BLaER1 (cell line): ENCODE results near the gene TMEM87B.
"Not testable (repeated sequence)": the region's sequence is repeated elsewhere in the genome, so short reads cannot be mapped to it uniquely, and the experiment has no call there.

Experiments
- H3K27ac ChIP-seq: shearing (Covaris generic); formaldehyde crosslinking; 2 replicates; pipeline ENCODE4 v1.8.1; 2022
- H3K27me3 ChIP-seq: shearing (Covaris generic); formaldehyde crosslinking; 2 replicates; pipeline ENCODE4 v1.8.1; 2022
- H3K36me3 ChIP-seq: shearing (Covaris generic); formaldehyde crosslinking; 2 replicates; pipeline ENCODE4 v1.8.1; 2022
- H3K4me1 ChIP-seq: shearing (Covaris generic); formaldehyde crosslinking; 2 replicates; pipeline ENCODE4 v1.8.1; 2022
- H3K4me2 ChIP-seq: shearing (Covaris generic); formaldehyde crosslinking; 2 replicates; pipeline ENCODE4 v1.8.1; 2022
- H3K4me3 ChIP-seq: shearing (Covaris generic); formaldehyde crosslinking; 2 replicates; pipeline ENCODE4 v1.8.1; 2022
- H3K9ac ChIP-seq: shearing (Covaris generic); formaldehyde crosslinking; 2 replicates; pipeline ENCODE4 v1.8.1; 2022
- H3K9me3 ChIP-seq: shearing (Covaris generic); formaldehyde crosslinking; 2 replicates; pipeline ENCODE4 v1.8.1; 2022
- H4K20me1 ChIP-seq: shearing (Covaris generic); formaldehyde crosslinking; 2 replicates; pipeline ENCODE4 v1.8.1; 2022
- Cebpa-rat ChIP-seq: shearing (Covaris generic); IDR thresholded peaks from 2 replicates; pipeline ENCODE4 v1.8.1; 2022

TMEM87B gene

GRCh38 chr2:112138159-112139032, 83.3 kb downstream of the TMEM87B start, which contains the start of gene FBLN7:
Gene FBLN7, plus strand, starts transcription at chr2:112138385. Its CDS starts 271 bp downstream, at chr2:112138656.
- Histone ChIP-seq H3K36me3 (no peaks in the 10 kb centered on the region), H3K9me3 (peaks cover 3% of the 10 kb centered on the region), H3K9ac (peak within 1 kb of the TSS; percentile 65), H3K27ac (peak within 1 kb of the TSS; percentile 54), H3K4me1 (peaks cover 27% of the 10 kb centered on the region), H4K20me1 (no peaks in the 10 kb centered on the region), H3K4me2 (peak within 1 kb of the TSS; percentile 98), H3K27me3 (peaks cover 59% of the 10 kb centered on the region), H3K4me3 (peak within 1 kb of the TSS; percentile 72)
- no peak for TF ChIP-seq Cebpa-rat

- Histone ChIP-seq H3K4me3 (peak overlapping the region; percentile 72), H3K27me3 (peaks cover 59% of the 10 kb centered on the region), H3K4me2 (peak overlapping the region; percentile 98), H3K4me1 (peaks cover 27% of the 10 kb centered on the region)
- not testable (repeated sequence) for H3K27ac ChIP-seq, H3K36me3 ChIP-seq, H3K9ac ChIP-seq, H4K20me1 ChIP-seq, H3K9me3 ChIP-seq
Observed at GRCh38 chr2:112139033-112139614, 84.1 kb downstream of the TMEM87B start.

GRCh38 chr2:112139661-112140204, 84.7 kb downstream of the TMEM87B start:
- H3K27ac ChIP-seq, H3K36me3 ChIP-seq, H3K9me3 ChIP-seq, H4K20me1 ChIP-seq, H3K9ac ChIP-seq: not testable (repeated sequence)
- Histone ChIP-seq H3K4me2 (peak overlapping the region; percentile 39; the same call in 1 of the 2 replicates), H3K4me1 (peaks cover 27% of the 10 kb centered on the region), H3K27me3 (peaks cover 59% of the 10 kb centered on the region), H3K4me3 (peak overlapping the region; percentile 44; the same call in 1 of the 2 replicates)

GRCh38 chr2:112140205-112140802, 85.2 kb downstream of the TMEM87B start:
- Histone ChIP-seq H3K9ac (no peak overlapping the region), H3K4me1 (peaks cover 27% of the 10 kb centered on the region), H3K27me3 (peaks cover 59% of the 10 kb centered on the region), H3K4me2 (peak overlapping the region; percentile 39; the same call in 1 of the 2 replicates), H3K36me3 (no peaks in the 10 kb centered on the region), H3K27ac (no peak overlapping the region), H3K4me3 (peak overlapping the region; percentile 44), H3K9me3 (no peaks in the 10 kb centered on the region; the same call in 1 of the 2 replicates), H4K20me1 (no peaks in the 10 kb centered on the region)
- TF ChIP-seq Cebpa-rat = no peak

GRCh38 chr2:112140899-112141625, 86.0 kb downstream of the TMEM87B start:
- TF ChIP-seq Cebpa-rat = no peak
- no peak overlapping the region for H3K4me3 ChIP-seq
- H4K20me1 ChIP-seq = no peaks in the 10 kb centered on the region
- no peaks in the 10 kb centered on the region; the same call in 1 of the 2 replicates for H3K9me3 ChIP-seq
- H3K4me2 ChIP-seq = no peak overlapping the region
- H3K27me3 ChIP-seq = peaks cover 59% of the 10 kb centered on the region
- H3K9ac ChIP-seq = no peak overlapping the region
- H3K4me1 ChIP-seq = peaks cover 22% of the 10 kb centered on the region
- H3K36me3 ChIP-seq = no peaks in the 10 kb centered on the region
- H3K27ac ChIP-seq = no peak overlapping the region

GRCh38 chr2:112141626-112142007, 86.5 kb downstream of the TMEM87B start:
- no peaks in the 10 kb centered on the region for H4K20me1 ChIP-seq
- H3K4me3 ChIP-seq = no peak overlapping the region

GRCh38 chr2:112142525-112143078, 87.5 kb downstream of the TMEM87B start:
- peaks cover 7% of the 10 kb centered on the region for H3K4me1 ChIP-seq
- H3K9me3 ChIP-seq = no peaks in the 10 kb centered on the region; the same call in 1 of the 2 replicates
- no peak overlapping the region for H3K4me2 ChIP-seq
- H3K4me3 ChIP-seq = no peak overlapping the region
- no peak overlapping the region for H3K9ac ChIP-seq
- TF ChIP-seq Cebpa-rat = no peak
- H3K27me3 ChIP-seq = peaks cover 54% of the 10 kb centered on the region
- H4K20me1 ChIP-seq = no peaks in the 10 kb centered on the region
- H3K27ac ChIP-seq = no peak overlapping the region
- no peaks in the 10 kb centered on the region for H3K36me3 ChIP-seq

More at GRCh38 chr2:112141626-112142007, 86.5 kb downstream of the TMEM87B start:
- TF ChIP-seq Cebpa-rat = no peak
- Histone ChIP-seq H3K9ac (no peak overlapping the region), H3K27ac (no peak overlapping the region), H3K27me3 (peaks cover 59% of the 10 kb centered on the region), H3K36me3 (no peaks in the 10 kb centered on the region), H3K4me2 (no peak overlapping the region), H3K9me3 (no peaks in the 10 kb centered on the region; the same call in 1 of the 2 replicates), H3K4me1 (peaks cover 17% of the 10 kb centered on the region)

- Histone ChIP-seq H3K4me1 (peaks cover 4% of the 10 kb centered on the region), H3K9ac (no peak overlapping the region), H3K27me3 (peaks cover 49% of the 10 kb centered on the region), H3K4me2 (no peak overlapping the region), H3K4me3 (no peak overlapping the region), H3K27ac (no peak overlapping the region), H4K20me1 (no peaks in the 10 kb centered on the region), H3K36me3 (no peaks in the 10 kb centered on the region), H3K9me3 (peaks cover 4% of the 10 kb centered on the region; the same call in 1 of the 2 replicates)
- TF ChIP-seq Cebpa-rat = no peak
Observed at GRCh38 chr2:112143150-112143549, 88.1 kb downstream of the TMEM87B start.

- Histone ChIP-seq H3K4me2 (no peak overlapping the region), H3K4me3 (no peak overlapping the region), H3K9me3 (peaks cover 4% of the 10 kb centered on the region; the same call in 1 of the 2 replicates), H3K27ac (no peak overlapping the region), H4K20me1 (no peaks in the 10 kb centered on the region), H3K9ac (no peak overlapping the region), H3K27me3 (peaks cover 33% of the 10 kb centered on the region), H3K4me1 (peaks cover 20% of the 10 kb centered on the region), H3K36me3 (no peaks in the 10 kb centered on the region)
- no peak for TF ChIP-seq Cebpa-rat
Observed at GRCh38 chr2:112144966-112145365, 89.9 kb downstream of the TMEM87B start.
